ENCODE data around the gene TACSTD2.
A peak's percentile ranks its signal among the peaks of the same experiment; 100 is the strongest.
"Not testable (repeated sequence)": the region's sequence is repeated elsewhere in the genome, so short reads cannot be mapped to it uniquely, and the experiment has no call there.

Gene TACSTD2

GRCh38 chr1:58576727-58577653 is at the start of gene TACSTD2:
Gene TACSTD2, minus strand, starts transcription at chr1:58577252. Its CDS starts 96 bp downstream, at chr1:58577156.
- DNase-seq (ENCODE audit: low spot score), result no peak

GRCh38 chr1:58626293-58626692 is 49.2 kb upstream of the TACSTD2 start:
- DNase-seq (ENCODE audit: low spot score), result no peak

- DNase-seq (ENCODE audit: low spot score), result not testable (repeated sequence)
These were observed 46.2 kb upstream of the TACSTD2 start for GRCh38 chr1:58623259-58623658.

- no peak for DNase-seq (ENCODE audit: low spot score)
These were observed 45.5 kb upstream of the TACSTD2 start for GRCh38 chr1:58622571-58622970.

- no peak for DNase-seq (ENCODE audit: low spot score)
These were observed 44.3 kb upstream of the TACSTD2 start for GRCh38 chr1:58621391-58621790.

GRCh38 chr1:58620926-58621325 is 43.9 kb upstream of the TACSTD2 start:
- no peak for DNase-seq (ENCODE audit: low spot score)

- no peak for DNase-seq (ENCODE audit: low spot score)
These were observed 43.2 kb upstream of the TACSTD2 start for GRCh38 chr1:58620259-58620658.

- no peak for DNase-seq (ENCODE audit: low spot score)
These were observed 42.4 kb upstream of the TACSTD2 start for GRCh38 chr1:58619286-58620054.

GRCh38 chr1:58618303-58618702 is 41.3 kb upstream of the TACSTD2 start:
- peak; percentile 9 for DNase-seq (ENCODE audit: low spot score)

GRCh38 chr1:58611861-58612385 is 34.9 kb upstream of the TACSTD2 start:
- DNase-seq (ENCODE audit: low spot score), result no peak

- DNase-seq (ENCODE audit: low spot score), result no peak
These were observed 31.9 kb upstream of the TACSTD2 start for GRCh38 chr1:58608945-58609344.

GRCh38 chr1:58608297-58608696 is 31.2 kb upstream of the TACSTD2 start:
- DNase-seq (ENCODE audit: low spot score), result no peak

- no peak for DNase-seq (ENCODE audit: low spot score)
These were observed 30.3 kb upstream of the TACSTD2 start for GRCh38 chr1:58607391-58607790.

GRCh38 chr1:58601921-58602320 is 24.9 kb upstream of the TACSTD2 start:
- DNase-seq (ENCODE audit: low spot score), result not testable (repeated sequence)

- DNase-seq (ENCODE audit: low spot score), result no peak
These were observed 20.9 kb upstream of the TACSTD2 start for GRCh38 chr1:58597996-58598395.

GRCh38 chr1:58597076-58597475 is 20.0 kb upstream of the TACSTD2 start:
- no peak for DNase-seq (ENCODE audit: low spot score)

- no peak for DNase-seq (ENCODE audit: low spot score)
These were observed 19.6 kb upstream of the TACSTD2 start for GRCh38 chr1:58596631-58597052.

GRCh38 chr1:58594546-58594945 is 17.5 kb upstream of the TACSTD2 start:
- DNase-seq (ENCODE audit: low spot score), result no peak

- peak; percentile 30 for DNase-seq (ENCODE audit: low spot score)
These were observed 15.6 kb upstream of the TACSTD2 start for GRCh38 chr1:58592522-58593134.

- no peak for DNase-seq (ENCODE audit: low spot score)
These were observed 14.8 kb upstream of the TACSTD2 start for GRCh38 chr1:58591806-58592205.

GRCh38 chr1:58590019-58590418 is 13.0 kb upstream of the TACSTD2 start:
- no peak for DNase-seq (ENCODE audit: low spot score)

GRCh38 chr1:58588396-58588795 is 11.3 kb upstream of the TACSTD2 start:
- DNase-seq (ENCODE audit: low spot score), result no peak
